ENCODE results near the gene PIBF1.
"Not testable (repeated sequence)": the region's sequence is repeated elsewhere in the genome, so short reads cannot be mapped to it uniquely, and the experiment has no call there.

PIBF1 gene

GRCh38 chr13:72823081-72823480, 41.1 kb downstream of the PIBF1 start:
- no peak for DNase-seq (ENCODE audit: low read depth)

DNA sequence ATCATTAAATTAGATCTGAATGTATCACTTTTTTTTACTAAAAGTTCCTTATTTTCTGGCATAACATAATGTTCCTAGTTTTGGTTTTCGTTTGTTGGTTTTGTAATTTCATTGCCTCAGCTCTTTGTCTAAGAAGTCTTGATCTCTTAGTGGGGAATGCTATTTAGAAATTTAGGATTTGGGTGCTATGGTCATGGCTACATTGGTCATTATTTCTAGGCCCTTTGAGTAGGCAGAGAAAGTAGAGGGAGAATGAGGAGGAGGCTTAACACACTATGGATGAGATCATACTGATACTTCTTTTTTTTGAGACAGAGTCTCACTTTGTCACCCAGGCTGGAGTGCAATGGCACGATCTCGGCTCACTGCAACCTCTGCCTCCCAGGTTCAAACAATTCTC, 41.8 kb downstream of the PIBF1 start:
- no peak for DNase-seq (ENCODE audit: low read depth)

- no peak for DNase-seq (ENCODE audit: low read depth)
These were observed 52.7 kb downstream of the PIBF1 start for GRCh38 chr13:72834601-72835000.

GRCh38 chr13:72839831-72840426, 58.0 kb downstream of the PIBF1 start:
- DNase-seq (ENCODE audit: low read depth), result peak; percentile 67

DNA sequence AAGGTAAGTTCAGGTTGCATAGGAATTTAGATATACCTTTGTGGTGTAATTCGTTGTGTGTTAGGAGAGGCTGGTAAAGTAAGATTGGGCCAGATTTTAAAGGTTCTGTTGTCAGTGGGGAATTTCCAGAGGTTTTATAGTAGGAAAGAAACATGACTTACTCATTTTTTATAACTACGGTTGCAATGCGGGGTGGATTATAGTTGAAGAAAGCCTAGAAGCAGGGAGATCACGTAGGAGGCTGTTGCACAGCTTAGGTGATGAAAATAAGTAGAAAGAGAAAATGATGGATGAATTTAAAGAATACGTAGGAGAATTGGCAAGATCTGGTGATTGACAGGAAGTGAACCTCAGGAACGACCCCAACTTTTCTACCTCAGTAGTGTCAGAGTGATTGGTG, 61.1 kb downstream of the PIBF1 start:
- no peak for DNase-seq (ENCODE audit: low read depth)

DNA sequence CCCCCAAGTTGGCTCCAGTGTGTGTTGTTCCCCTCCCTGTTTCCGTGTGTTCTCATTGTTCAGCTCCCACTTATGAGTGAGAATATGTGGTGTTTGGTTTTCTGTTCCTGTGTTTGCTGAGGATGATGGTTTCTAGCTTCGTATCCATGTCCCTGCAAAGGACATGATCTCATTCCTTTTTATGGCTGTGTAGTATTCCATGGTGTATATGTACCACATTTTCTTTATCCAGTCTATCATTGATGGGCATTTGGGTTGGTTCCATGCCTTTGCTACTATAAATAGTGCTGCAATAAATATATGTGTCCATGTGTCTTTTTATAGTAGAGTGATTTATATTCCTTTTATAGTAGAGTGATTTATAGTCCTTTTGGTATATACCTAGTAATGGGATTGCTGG, 63.2 kb downstream of the PIBF1 start:
- not testable (repeated sequence) for DNase-seq (ENCODE audit: low read depth)

DNA sequence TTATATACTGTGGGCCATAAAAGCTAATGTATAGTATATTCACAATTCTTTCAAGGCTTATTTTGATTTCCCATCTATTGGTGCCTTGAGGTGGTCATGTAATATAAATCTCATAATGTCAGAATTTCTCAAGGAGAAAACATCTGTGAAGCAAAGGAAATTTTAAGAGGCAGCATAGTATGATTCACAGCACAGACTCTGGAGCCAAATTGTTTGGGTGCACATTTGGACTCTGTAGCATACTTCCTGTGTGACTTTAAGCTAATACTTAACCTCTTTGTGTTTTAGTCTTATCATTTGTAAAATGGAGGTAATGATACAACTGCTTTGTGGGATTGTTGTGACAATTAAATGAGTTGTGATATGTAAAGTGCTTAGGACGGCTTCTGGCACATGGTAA, 67.6 kb downstream of the PIBF1 start:
- no peak for DNase-seq (ENCODE audit: low read depth)

DNA sequence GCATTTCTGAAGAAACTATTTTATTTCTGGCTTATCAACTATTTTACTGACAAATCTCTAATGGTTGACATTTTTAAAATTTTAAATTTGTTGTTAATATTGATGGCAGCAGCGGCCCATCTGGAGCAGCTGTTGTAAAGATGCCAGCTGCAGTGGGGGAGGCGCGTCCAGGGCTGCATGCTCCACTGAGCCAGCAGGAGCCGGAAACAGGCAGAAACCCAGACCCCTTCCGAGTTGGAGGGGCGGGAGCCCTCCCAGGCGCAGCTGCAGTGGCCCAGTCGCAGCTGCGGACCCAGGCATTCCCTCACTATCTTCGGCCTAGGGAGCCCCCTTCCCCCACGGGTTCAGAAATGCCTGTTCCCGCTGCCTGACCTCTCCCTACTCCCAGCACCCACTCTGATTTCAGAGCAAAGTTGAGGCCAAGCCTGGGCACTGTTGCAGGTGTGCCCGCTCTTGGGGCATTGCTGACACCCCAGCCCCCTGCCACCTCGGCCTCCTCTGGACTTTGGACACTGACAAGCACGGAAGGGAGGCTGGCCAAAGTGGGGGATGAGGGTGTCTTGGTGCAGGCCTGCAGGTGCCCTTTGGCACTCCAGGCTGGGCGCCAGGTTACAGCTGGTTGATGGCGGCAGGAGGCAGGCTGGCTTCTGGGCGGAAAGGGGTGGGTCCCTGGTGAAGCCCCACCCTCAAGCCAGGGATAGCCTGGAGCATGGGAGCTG, 69.2 kb downstream of the PIBF1 start:
- no peak for DNase-seq (ENCODE audit: low read depth)

GRCh38 chr13:72851678-72852014, 69.7 kb downstream of the PIBF1 start:
- DNase-seq (ENCODE audit: low read depth), result no peak

GRCh38 chr13:72852207-72852606, 70.3 kb downstream of the PIBF1 start:
- no peak for DNase-seq (ENCODE audit: low read depth)

- no peak for DNase-seq (ENCODE audit: low read depth)
These were observed 71.1 kb downstream of the PIBF1 start for GRCh38 chr13:72853000-72853399.

GRCh38 chr13:72864142-72865011, 82.4 kb downstream of the PIBF1 start:
- peak; percentile 53 for DNase-seq (ENCODE audit: low read depth)

- no peak for DNase-seq (ENCODE audit: low read depth)
These were observed 86.3 kb downstream of the PIBF1 start for GRCh38 chr13:72868229-72868628.

GRCh38 chr13:72875233-72875632, 93.3 kb downstream of the PIBF1 start:
- no peak for DNase-seq (ENCODE audit: low read depth)

GRCh38 chr13:72884101-72884500, 102.2 kb downstream of the PIBF1 start:
- DNase-seq (ENCODE audit: low read depth), result no peak

DNA sequence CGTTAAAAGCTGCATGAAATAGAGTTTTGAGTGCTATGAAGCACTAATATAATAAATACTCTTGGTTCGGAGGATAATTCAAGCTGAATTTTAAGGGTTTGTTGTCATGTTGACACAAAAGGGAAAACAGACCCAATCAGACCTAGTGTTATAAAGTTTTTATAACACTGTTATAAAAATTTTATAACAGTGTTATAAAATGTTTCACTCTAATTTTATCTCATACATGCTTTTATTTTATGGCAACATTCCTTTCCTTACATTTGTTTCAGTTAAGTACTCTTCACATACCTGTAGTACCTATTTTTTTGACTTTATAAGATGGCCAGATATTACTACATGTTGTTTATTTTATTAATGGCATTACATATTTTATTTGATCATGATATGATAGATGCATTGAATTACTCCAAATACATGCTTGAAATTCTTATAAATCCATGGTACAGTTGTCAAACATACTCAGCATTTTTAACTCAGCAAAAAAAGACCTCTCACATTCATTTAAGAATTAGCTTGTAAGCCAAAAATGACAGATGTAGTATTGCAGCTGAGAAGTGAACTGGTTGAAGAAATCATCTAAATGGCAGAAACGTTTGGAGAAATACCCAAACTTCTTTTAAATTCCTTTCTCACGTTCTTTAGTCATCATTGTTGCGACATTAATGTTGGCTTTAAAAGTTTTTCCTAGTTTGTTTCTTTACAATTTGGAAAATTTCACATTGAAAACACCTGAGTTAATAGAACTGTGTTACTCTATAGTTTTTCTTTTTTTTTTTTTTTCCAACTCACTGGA, 104.5 kb downstream of the PIBF1 start:
- DNase-seq (ENCODE audit: low read depth), result no peak

GRCh38 chr13:72889495-72889894, 107.6 kb downstream of the PIBF1 start:
- DNase-seq (ENCODE audit: low read depth), result no peak

GRCh38 chr13:72890546-72890945, 108.6 kb downstream of the PIBF1 start:
- no peak for DNase-seq (ENCODE audit: low read depth)

DNA sequence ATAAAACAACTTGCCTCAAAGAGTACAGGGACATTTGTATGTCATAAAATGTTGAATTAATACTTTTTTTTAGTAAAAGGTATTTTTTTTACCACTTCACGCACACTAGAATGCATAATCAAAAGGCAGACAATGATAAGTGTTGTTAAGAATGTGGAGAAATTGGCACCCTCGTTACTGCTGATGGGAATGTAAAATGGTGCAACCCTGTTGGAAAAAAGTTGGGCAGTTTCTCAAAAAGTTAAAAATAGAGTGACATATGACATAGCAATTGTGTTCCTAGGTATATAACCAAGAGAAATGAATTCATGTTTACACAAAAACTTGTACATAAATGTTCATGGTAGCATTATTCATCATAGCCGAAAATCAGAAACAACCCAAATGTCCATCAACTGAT, 109.5 kb downstream of the PIBF1 start:
- DNase-seq (ENCODE audit: low read depth), result no peak

DNA sequence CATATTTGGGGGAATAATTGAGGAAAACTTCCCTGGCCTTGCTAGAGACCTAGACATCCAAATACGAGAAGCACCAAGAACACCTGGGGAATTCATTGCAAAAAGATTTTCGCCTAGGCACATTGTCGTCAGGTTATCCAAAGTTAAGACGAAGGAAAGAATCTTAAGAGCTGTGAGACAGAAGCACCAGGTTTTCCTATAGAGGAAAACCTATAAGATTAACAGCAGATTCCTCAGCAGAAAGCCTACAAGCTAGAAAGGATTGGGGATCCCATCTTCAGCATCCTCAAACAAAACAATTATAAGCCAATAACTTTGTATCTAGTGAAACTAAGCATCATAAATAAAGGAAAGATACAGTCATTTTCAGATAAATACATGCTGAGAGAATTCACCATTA, 114.9 kb downstream of the PIBF1 start:
- no peak for DNase-seq (ENCODE audit: low read depth)

- not testable (repeated sequence) for DNase-seq (ENCODE audit: low read depth)
These were observed 119.6 kb downstream of the PIBF1 start for GRCh38 chr13:72901546-72901945.

- DNase-seq (ENCODE audit: low read depth), result no peak
These were observed 126.5 kb downstream of the PIBF1 start for GRCh38 chr13:72908416-72908815.

Measured in ELR (cell line).